ENCODE measurements around the gene RASGRF2. TPM values are rescaled to one million over a fixed set of nuclear protein-coding genes. Genes with fewer than 3 reads are reported as not detected.
"Not testable (repeated sequence)": the region's sequence is repeated elsewhere in the genome, so short reads cannot be mapped to it uniquely, and the experiment has no call there.

The RASGRF2 gene
- polyA plus RNA-seq, 6 donors from 2014 or later = 0.03 to 0.21 TPM; not detected in 4

- Mint-ChIP-seq H3K4me3 (peak overlapping the region in 1 of 8 donors; percentile 17), H3K4me1 (no peaks in the 10 kb centered on the region), H3K36me3 (no peaks in the 10 kb centered on the region), H3K27me3 (peaks cover 17 to 57% (median 53%) of the 10 kb centered on the region in 3 donors), H3K27ac (no peak overlapping the region), H3K9me3 (no peaks in the 10 kb centered on the region)
- ATAC-seq (ENCODE audit: low read depth in 2 of 2) (no peak), DNase-seq (no peak)
These were observed 62.0 kb downstream of the RASGRF2 start for GRCh38 chr5:81021951-81022687.

GRCh38 chr5:81022688-81023084 lies 62.5 kb downstream of the RASGRF2 start:
- H3K4me1 Mint-ChIP-seq = no peaks in the 10 kb centered on the region
- ATAC-seq (ENCODE audit: low read depth in 2 of 2) (no peak), DNase-seq (no peak)
- no peaks in the 10 kb centered on the region for H3K36me3 Mint-ChIP-seq
- no peak overlapping the region for H3K27ac Mint-ChIP-seq
- peaks cover 0 to 2% (median 0%) of the 10 kb centered on the region in 7 donors for H3K9me3 Mint-ChIP-seq
- H3K4me3 Mint-ChIP-seq = no peak overlapping the region
- H3K27me3 Mint-ChIP-seq = peaks cover 21 to 61% (median 59%) of the 10 kb centered on the region in 3 donors

- Mint-ChIP-seq H3K36me3 (no peaks in the 10 kb centered on the region), H3K4me3 (no peak overlapping the region), H3K9me3 (peaks cover 0 to 4% (median 0%) of the 10 kb centered on the region in 7 donors), H3K27me3 (peaks cover 23 to 64% (median 57%) of the 10 kb centered on the region in 3 donors), H3K4me1 (no peaks in the 10 kb centered on the region), H3K27ac (no peak overlapping the region)
- ATAC-seq (ENCODE audit: low read depth in 2 of 2) = no peak
- no peak for DNase-seq
These were observed 63.3 kb downstream of the RASGRF2 start for GRCh38 chr5:81023261-81023970.

DNA sequence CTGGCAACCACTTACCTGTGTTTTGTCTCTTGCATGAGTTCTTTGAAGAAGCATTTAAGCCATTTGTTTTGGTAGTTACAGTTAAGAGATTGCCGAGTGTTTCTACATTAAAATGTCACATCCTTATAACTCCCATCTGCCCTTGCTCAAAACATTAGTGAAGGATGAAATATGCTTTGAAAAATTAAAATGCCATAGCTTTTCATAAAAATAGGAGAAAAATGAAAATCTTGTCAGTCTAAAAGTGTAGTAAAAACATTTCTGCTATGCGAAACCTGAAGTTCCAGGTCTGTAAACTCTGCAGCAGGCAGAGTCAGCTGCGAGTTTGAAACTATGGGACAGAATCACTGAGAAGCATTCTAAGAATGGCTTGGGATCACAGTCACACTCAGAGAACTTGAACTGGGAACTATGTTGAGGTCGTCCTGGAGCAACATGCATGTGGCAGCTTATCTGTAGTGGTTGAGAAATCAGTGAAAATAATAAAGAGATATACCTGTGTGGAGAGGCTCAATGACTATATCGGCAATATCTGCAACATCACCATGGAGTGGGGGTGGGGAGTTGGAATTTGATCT lies 67.4 kb downstream of the RASGRF2 start:
- ATAC-seq (ENCODE audit: low read depth in 2 of 2) (no peak), DNase-seq (no peak)
- Mint-ChIP-seq H3K27me3 (peaks cover 19 to 49% (median 48%) of the 10 kb centered on the region in 3 donors), H3K36me3 (no peaks in the 10 kb centered on the region), H3K27ac (peak overlapping the region in 1 of 6 donors; percentile 40), H3K9me3 (peaks cover 0 to 25% (median 17%) of the 10 kb centered on the region in 7 donors), H3K4me1 (no peaks in the 10 kb centered on the region), H3K4me3 (no peak overlapping the region)

GRCh38 chr5:81028888-81029287 lies 68.7 kb downstream of the RASGRF2 start:
- not testable (repeated sequence) for H3K4me1 Mint-ChIP-seq; H3K36me3 Mint-ChIP-seq; ATAC-seq (ENCODE audit: low read depth in 2 of 2); H3K27ac Mint-ChIP-seq; H3K4me3 Mint-ChIP-seq; DNase-seq
- H3K9me3 Mint-ChIP-seq = peaks cover 0 to 30% (median 22%) of the 10 kb centered on the region in 7 donors
- H3K27me3 Mint-ChIP-seq = peaks cover 16 to 49% (median 40%) of the 10 kb centered on the region in 3 donors

DNA sequence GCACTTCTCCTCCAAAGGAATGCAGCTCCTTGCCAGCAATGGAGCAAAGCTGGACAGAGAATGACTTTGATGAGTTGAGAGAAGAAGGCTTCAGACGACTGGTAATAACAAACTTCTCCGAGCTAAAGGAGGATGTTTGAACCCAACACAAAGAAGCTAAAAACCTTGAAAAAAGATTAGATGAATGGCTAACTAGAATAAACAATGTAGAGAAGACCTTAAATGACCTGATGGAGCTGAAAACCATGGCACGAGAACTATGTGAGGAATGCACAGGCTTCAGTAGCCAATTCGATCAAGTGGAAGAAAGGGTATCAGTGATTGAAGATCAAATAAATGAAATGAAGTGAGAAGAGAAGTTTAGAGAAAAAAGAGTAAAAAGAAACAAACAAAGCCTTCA lies 69.6 kb downstream of the RASGRF2 start:
- Mint-ChIP-seq H3K27me3 (peaks cover 16 to 48% (median 39%) of the 10 kb centered on the region in 3 donors), H3K9me3 (peaks cover 0 to 31% (median 24%) of the 10 kb centered on the region in 7 donors)
- ATAC-seq (ENCODE audit: low read depth in 2 of 2); H3K27ac Mint-ChIP-seq; H3K4me3 Mint-ChIP-seq; DNase-seq; H3K4me1 Mint-ChIP-seq; H3K36me3 Mint-ChIP-seq: not testable (repeated sequence)

DNA sequence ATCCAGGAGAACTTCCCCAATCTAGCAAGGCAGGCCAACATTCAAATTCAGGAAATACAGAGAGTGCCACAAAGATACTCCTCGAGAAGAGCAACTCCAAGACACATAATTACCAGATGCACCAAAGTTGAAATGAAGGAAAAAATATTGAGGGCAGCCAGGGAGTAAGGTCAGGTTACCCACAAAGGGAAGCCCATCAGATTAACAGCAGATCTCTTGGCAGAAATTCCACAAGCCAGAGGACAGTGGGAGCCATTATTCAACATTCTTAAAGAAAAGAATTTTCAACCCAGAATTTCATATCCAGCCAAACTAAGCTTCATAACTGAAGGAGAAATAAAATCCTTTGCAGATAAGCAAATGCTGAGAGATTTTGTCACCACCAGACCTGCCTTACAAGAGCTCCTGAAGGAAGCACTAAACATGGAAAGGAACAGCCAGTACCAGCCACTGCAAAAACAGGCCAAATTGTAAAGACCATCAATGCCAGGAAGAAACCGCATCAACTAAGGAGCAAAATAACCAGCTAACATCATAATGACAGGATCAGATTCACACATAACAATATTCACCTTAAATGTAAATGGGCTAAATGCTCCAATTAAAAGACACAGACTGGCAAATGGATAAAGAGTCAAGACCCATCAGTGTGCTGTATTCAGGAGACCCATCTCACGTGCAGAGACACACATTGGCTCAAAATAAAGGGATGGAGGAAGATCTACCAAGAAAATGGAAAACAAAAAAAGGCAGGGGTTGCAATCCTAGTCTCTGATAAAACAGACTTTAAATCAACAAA lies 70.3 kb downstream of the RASGRF2 start:
- H3K36me3 Mint-ChIP-seq; H3K27ac Mint-ChIP-seq; H3K4me1 Mint-ChIP-seq; ATAC-seq (ENCODE audit: low read depth in 2 of 2); DNase-seq; H3K4me3 Mint-ChIP-seq: not testable (repeated sequence)
- Mint-ChIP-seq H3K9me3 (peaks cover under 1 to 38% (median 27%) of the 10 kb centered on the region in 7 donors), H3K27me3 (peaks cover 16 to 41% (median 33%) of the 10 kb centered on the region in 3 donors)

GRCh38 chr5:81035522-81035921 lies 75.4 kb downstream of the RASGRF2 start:
- no peaks in the 10 kb centered on the region for H3K4me1 Mint-ChIP-seq
- peaks cover 0 to 11% (median 10%) of the 10 kb centered on the region in 3 donors for H3K27me3 Mint-ChIP-seq
- ATAC-seq (ENCODE audit: low read depth in 2 of 2) (no peak), DNase-seq (no peak)
- no peak overlapping the region for H3K27ac Mint-ChIP-seq
- H3K9me3 Mint-ChIP-seq = peaks cover 10 to 45% (median 23%) of the 10 kb centered on the region in 7 donors
- no peak overlapping the region for H3K4me3 Mint-ChIP-seq
- H3K36me3 Mint-ChIP-seq = peaks cover 0 to 9% of the 10 kb centered on the region in 2 donors

DNA sequence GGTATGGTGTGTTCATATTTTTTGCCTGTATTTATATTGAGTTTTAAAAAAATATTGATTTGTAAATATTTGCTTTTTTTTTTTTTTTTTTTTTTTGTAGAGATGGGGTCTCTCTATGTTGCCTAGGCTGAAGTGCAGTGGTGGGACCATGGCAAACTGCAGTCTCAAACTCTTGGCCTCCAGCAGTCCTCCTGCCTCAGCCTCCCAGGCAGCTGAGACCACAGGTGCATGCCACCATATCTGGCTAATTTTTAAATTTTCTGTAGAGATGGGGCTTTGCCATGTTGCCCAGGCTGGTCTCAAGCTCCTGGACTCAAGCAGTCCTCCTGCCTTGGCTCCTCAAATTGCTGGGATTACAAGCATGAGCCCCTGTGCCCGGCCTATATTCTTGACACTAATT lies 78.3 kb downstream of the RASGRF2 start:
- Mint-ChIP-seq H3K4me1 (no peaks in the 10 kb centered on the region), H3K9me3 (peaks cover 8 to 31% (median 18%) of the 10 kb centered on the region in 7 donors), H3K36me3 (peaks cover 0 to 9% of the 10 kb centered on the region in 2 donors), H3K27ac (no peak overlapping the region), H3K27me3 (peaks cover 0 to 6% (median 2%) of the 10 kb centered on the region in 3 donors), H3K4me3 (no peak overlapping the region)
- DNase-seq = no peak
- no peak for ATAC-seq (ENCODE audit: low read depth in 2 of 2)

- Mint-ChIP-seq H3K4me1 (no peaks in the 10 kb centered on the region), H3K36me3 (no peaks in the 10 kb centered on the region), H3K27ac (no peak overlapping the region), H3K9me3 (peaks cover 0 to 4% (median 0%) of the 10 kb centered on the region in 7 donors), H3K4me3 (no peak overlapping the region), H3K27me3 (peaks cover 16 to 47% (median 19%) of the 10 kb centered on the region in 3 donors)
- ATAC-seq (ENCODE audit: low read depth in 2 of 2) = no peak
- no peak for DNase-seq
These were observed 84.7 kb downstream of the RASGRF2 start for GRCh38 chr5:81044868-81045267.

- Mint-ChIP-seq H3K4me1 (no peaks in the 10 kb centered on the region), H3K4me3 (no peak overlapping the region), H3K27me3 (peaks cover 16 to 52% (median 22%) of the 10 kb centered on the region in 3 donors), H3K27ac (no peak overlapping the region), H3K9me3 (peaks cover 0 to 4% (median 0%) of the 10 kb centered on the region in 7 donors), H3K36me3 (no peaks in the 10 kb centered on the region)
- no peak for ATAC-seq (ENCODE audit: low read depth in 2 of 2)
- DNase-seq = no peak
These were observed 85.2 kb downstream of the RASGRF2 start for GRCh38 chr5:81045389-81045807.

DNA sequence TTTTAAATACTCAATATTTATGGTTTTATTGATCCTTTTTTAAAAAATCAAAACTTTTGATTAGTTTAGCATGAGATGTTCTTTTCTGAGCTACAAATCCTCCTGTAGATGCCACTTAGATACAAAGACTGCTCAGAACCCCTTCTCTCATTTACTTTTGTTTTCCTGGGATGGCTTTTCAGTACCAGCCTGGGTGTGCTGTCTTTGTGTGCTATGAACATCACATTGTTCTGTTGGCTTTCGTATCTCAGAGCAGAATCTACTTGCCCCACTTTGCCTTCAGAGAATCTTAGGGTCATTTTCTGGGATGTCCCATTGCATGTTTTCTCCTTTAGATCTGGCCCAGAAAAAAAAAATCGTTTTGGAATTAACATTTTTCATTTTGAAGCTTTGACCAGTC lies 85.9 kb downstream of the RASGRF2 start:
- Mint-ChIP-seq H3K27ac (no peak overlapping the region), H3K4me1 (no peaks in the 10 kb centered on the region), H3K4me3 (no peak overlapping the region), H3K36me3 (no peaks in the 10 kb centered on the region), H3K27me3 (peaks cover 16 to 56% (median 26%) of the 10 kb centered on the region in 3 donors), H3K9me3 (peaks cover 0 to 4% (median 0%) of the 10 kb centered on the region in 7 donors)
- DNase-seq = no peak
- no peak for ATAC-seq (ENCODE audit: low read depth in 2 of 2)

GRCh38 chr5:81052325-81052724 lies 92.2 kb downstream of the RASGRF2 start:
- Mint-ChIP-seq H3K9me3 (peaks cover 0 to 9% (median 4%) of the 10 kb centered on the region in 7 donors), H3K27ac (peak overlapping the region in 1 of 6 donors; percentile 41), H3K4me1 (peaks cover 0 to 7% (median 5%) of the 10 kb centered on the region in 3 donors), H3K36me3 (no peaks in the 10 kb centered on the region), H3K4me3 (no peak overlapping the region), H3K27me3 (peaks cover 4 to 35% (median 34%) of the 10 kb centered on the region in 3 donors)
- DNase-seq = no peak
- ATAC-seq (ENCODE audit: low read depth in 2 of 2) = peak in 1 of 2 donors; percentile 49
